NCI-H345 treated with DMSO at 0.1 percent for 48 hours (cell line): Measurements from ENCODE around the gene HFM1.
"Not testable (repeated sequence)": the region's sequence is repeated elsewhere in the genome, so short reads cannot be mapped to it uniquely, and the experiment has no call there.

Experiments used
- DNase-seq: peaks from one replicate; lab custom pipeline; 2025; ENCODE audit not compliant: unreplicated experiment; lab: John Stamatoyannopoulos, UW

The HFM1 gene, protein sequence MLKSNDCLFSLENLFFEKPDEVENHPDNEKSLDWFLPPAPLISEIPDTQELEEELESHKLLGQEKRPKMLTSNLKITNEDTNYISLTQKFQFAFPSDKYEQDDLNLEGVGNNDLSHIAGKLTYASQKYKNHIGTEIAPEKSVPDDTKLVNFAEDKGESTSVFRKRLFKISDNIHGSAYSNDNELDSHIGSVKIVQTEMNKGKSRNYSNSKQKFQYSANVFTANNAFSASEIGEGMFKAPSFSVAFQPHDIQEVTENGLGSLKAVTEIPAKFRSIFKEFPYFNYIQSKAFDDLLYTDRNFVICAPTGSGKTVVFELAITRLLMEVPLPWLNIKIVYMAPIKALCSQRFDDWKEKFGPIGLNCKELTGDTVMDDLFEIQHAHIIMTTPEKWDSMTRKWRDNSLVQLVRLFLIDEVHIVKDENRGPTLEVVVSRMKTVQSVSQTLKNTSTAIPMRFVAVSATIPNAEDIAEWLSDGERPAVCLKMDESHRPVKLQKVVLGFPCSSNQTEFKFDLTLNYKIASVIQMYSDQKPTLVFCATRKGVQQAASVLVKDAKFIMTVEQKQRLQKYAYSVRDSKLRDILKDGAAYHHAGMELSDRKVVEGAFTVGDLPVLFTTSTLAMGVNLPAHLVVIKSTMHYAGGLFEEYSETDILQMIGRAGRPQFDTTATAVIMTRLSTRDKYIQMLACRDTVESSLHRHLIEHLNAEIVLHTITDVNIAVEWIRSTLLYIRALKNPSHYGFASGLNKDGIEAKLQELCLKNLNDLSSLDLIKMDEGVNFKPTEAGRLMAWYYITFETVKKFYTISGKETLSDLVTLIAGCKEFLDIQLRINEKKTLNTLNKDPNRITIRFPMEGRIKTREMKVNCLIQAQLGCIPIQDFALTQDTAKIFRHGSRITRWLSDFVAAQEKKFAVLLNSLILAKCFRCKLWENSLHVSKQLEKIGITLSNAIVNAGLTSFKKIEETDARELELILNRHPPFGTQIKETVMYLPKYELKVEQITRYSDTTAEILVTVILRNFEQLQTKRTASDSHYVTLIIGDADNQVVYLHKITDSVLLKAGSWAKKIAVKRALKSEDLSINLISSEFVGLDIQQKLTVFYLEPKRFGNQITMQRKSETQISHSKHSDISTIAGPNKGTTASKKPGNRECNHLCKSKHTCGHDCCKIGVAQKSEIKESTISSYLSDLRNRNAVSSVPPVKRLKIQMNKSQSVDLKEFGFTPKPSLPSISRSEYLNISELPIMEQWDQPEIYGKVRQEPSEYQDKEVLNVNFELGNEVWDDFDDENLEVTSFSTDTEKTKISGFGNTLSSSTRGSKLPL (N-terminal part only)

DNA sequence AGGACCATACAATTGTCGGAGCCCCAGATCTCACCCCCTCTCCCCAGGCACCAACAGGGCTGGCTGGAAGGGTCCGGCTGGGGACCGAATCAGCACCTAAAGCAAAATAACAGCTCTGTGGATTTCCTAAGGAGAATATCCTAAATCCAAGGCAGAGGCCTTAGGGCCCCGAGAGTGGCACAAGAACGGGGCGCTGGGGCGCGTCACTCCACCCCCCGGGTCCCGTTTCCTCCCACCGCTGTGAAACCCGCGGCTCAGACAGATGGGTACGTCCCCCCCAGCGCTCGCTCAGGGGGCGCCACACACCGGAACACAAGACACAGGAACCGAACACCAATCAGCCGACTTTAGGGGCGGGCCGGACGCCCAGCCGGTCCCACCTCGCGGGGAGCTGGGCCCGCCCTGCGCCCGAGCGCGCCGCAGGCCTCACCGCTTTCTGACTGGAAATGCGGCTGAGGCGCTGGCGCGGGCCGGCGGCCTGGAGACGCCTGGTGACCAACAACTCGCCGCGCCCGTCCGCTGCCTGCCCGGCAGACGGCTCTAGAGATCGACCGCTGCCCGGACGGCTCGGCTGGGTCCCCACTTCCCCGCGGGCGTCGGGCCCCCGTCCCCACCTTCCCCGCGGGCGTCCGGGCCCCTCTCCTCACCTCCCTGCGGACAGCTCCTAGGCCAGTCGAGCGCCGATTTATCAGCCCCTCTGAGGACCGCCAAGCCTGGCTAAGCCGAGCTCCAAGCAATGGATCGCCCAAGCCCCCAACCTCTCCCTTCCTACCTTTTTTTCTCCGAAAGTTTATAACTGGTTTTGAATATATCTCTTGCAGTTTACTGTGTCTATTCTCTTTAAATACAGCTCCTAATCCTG lies at the start of gene HFM1:
Gene HFM1, minus strand, starts transcription at position 687 of the 862 bp plus-strand sequence. CDS start 3,755 bp downstream, outside the sequence.
- DNase-seq = peak; percentile 81

DNA sequence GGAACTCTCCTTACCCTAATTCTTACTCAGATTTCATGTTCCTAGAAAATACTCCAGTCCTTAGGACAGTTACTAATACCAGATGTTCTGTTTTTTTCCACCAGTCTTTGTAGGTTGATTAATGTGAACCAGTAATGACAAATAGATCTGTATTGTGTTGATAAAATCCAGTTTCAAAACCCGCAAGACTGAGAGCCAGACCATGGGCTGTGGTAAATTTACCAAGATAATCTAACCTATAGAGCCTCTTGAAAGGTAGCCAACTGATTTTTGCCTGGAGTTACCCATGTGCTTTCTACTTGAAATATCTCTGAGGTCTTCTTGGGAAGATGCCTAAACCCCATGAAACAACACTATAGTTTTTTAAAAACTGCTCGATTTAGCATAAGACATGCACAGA lies 49.5 kb upstream of the HFM1 start:
- DNase-seq = no peak

DNA sequence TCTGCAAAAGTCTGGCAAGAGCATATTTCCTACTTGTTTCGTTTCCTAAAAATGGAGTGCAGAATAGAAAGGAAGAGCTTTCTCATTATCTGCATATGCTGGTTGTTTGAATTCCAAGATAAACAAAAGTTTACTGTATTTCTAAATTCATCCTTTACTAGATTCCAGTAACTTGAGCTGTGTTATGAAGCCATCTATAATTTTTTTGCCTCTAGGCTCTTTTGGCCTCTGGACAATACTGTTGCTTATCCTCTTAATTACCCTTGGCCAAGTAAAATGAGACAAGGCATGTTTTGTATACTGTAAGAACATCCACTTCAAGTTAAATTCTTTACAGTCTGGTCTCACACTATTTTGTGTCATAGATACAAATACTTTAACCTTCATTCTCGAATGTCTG lies 45.6 kb upstream of the HFM1 start:
- no peak for DNase-seq

DNA sequence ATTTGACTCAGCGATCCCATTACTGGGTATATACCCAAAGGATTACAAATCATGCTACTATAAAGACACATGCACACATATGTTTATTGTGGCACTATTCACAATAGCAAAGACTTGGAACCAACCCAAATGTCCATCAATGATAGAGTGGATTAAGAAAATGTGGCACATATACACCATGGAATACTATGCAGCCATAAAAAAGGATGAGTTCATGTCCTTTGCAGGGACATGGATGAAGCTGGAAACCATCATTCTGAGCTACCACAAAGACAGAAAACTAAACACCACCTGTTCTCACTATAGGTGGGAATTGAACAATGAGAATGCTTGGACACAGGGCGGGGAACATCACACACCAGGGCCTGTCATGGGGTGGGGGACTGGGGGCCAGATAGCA lies 43.1 kb upstream of the HFM1 start:
- DNase-seq = not testable (repeated sequence)

DNA sequence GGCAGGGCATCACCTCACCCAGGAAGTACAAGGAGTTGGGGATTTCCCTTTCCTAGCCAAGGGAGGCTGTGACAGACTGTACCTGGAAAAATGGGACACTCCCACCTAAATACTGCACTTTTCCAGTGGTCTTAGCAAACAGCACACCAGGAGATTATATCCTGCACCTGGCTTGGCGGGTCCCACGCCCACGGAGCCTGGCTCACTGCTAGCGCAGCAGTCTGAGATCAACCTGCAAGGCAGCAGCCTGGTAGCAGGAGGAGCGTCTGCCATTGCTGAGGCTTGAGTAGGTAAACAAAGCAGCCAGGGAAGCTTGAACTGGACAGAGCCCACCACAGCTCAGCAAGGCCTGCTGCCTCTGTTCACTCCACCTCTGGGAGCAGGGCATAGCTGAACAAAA lies 37.3 kb upstream of the HFM1 start:
- not testable (repeated sequence) for DNase-seq

DNA sequence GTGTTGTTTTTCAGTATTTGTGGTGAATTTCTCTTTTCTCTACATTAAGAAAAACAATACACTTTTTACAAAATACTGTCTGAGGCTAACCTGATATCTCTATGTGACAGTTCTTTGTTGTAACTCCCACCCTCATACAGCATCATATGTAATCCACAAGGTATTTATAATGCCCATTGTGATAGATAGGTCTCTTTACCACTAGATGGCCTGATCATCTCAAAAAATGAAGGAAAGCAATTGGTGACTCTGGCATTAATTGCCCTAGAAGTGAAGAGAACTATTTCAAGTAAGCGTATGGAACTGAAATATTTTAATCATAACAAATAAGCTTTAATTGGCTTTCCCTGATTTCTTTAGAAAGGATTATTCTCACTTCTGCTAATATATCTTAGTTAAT lies 36.2 kb upstream of the HFM1 start:
- no peak for DNase-seq

DNA sequence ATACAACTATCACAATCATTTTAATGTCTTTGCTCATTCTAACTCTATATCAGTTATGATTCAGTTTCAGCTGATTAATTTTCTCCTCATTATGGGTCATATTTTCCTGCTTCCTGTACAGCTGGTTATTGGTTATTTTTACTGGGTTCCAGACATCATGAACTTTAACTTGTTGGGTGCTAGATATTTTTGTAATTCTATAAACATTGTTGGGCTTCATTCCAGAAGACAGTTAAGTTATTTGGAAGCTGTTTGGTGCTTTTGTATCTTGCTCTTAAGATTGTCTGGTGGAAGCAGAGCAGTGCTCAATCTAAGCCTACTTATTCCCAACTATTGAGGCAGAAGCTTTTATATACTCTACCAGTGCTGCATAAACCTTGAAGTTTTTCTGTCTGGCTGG lies 34.4 kb upstream of the HFM1 start:
- no peak for DNase-seq

DNA sequence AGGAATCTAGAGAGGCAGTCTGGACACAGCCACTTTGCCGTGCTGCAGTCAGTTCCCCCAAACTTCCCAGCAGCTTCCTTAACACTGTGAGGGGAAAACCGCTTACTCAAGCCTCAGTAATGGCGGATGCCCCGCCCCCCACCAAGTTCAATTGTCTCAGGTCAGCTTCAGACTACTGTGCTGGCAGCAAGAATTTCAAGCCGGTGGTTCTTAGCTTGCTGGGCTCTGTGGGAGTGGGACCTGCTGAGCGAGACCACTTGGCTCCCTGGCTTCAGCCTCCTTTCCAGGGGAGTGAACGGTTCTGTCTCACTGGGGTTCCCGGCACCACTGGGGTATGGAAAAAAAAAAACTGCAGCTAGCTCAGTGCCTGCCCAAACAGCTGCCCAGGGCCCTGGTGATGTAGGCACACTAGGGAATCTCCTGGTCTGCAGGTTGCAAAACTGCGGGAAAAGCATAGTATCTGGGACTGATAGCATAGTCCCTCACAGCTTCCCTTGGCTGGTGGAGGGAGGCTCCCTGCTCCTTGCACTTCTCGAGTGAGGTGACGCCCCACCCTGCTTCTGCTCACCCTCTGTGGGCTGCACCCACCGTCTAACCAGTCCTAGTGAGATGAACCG lies 23.7 kb upstream of the HFM1 start:
- no peak for DNase-seq

DNA sequence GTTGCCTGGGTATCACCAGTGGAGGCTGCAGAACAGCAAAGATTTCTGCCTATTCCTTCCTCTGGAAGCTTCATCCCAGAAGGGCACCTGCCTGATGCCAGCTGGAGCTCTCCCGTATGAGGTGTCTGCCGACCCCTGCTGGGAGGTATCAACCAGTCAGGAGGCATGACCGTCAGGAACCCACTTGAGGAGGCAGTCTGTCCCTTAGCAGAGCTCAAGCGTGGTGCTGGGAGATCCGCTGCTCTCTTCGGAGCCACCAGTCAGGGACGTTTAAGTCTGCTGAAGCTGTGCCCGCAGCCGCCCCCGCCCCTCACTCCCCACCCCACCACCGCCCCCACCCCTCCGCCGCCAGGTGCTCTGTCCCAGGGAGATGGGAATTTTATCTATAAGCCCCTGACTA lies 23.1 kb upstream of the HFM1 start:
- DNase-seq = peak; percentile 30

DNA sequence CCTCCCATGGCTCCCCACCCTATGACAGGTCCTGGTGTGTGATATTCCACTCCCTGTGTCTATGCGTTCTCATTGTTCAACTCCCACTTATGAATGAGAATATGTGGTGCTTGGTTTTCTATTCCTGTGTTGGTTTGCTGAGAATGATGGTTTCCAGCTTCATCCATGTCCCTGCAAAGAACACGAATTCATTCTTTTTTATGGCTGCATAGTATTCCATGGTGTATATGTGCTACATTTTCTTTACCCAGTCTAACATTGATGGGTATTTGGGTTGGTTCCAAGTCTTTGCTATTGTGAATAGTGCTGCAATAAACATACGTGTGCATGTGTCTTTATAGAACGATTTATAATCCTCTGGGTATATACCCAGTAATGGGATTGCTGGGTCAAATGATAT lies 17.9 kb upstream of the HFM1 start:
- not testable (repeated sequence) for DNase-seq

DNA sequence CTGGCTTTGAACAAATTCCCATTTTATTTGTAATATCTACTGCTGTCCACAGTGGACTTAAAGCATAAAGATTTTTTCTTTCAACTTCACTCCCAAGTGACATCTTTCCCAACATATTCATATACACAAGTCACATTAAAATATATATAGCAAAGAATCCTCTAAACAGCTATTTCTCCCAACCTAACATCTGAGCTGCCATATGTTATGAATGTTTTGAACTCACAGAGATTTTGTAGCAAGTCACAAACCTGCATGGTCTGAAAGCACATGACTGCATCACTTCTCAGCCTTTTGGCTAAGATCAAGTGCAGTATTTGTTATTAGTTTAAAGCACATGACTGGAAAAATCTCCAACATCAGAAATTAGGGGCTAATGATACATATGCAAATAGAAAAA lies 7.7 kb upstream of the HFM1 start:
- DNase-seq = no peak

DNA sequence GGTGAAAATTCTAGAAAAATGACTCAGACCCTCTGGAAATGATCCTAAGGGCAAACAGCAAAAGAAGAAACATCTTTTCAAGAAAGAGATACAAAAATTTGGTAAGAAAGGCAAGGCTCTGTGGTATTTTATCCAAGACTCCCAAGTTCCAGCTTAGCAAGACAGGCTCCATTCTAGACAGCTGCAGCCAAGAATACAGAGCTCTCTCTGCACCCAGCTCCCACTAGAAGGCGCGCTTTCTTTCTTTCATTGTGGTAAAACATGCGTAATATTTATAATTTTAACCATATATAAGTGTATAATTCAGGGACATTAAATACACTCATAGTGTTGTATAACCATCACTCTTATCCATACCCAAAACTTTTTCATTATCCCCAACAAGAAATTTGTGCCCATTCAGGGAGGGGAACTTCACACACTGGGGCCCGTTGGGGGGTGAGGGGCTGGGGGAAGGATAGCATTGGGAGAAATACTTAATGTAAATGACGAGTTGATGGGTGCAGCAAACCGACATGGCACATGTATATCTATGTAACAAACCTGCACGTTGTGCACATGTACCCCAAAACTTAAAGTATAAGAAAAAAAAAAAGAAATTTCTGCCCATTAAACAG lies 2.2 kb upstream of the HFM1 start:
- no peak for DNase-seq

DNA sequence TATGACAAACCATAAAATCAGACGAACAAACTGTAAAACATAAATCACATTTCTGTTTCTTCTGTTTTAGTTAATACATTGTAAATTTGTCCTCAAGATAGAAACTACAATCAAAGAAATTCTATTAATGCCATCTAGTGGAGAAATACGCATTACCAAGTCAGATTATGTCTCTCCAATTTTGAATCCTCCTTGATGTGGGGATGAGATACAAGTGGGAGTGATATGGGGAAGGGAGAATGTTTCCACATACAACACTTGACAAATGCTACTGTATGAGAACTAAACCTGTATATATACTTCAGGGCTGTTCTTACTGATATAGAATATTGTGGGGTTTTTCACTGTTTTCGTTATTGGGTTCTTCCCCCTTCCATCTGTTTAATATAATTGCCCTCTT lies 2.6 kb downstream of the HFM1 start:
- DNase-seq = peak; percentile 44

DNA sequence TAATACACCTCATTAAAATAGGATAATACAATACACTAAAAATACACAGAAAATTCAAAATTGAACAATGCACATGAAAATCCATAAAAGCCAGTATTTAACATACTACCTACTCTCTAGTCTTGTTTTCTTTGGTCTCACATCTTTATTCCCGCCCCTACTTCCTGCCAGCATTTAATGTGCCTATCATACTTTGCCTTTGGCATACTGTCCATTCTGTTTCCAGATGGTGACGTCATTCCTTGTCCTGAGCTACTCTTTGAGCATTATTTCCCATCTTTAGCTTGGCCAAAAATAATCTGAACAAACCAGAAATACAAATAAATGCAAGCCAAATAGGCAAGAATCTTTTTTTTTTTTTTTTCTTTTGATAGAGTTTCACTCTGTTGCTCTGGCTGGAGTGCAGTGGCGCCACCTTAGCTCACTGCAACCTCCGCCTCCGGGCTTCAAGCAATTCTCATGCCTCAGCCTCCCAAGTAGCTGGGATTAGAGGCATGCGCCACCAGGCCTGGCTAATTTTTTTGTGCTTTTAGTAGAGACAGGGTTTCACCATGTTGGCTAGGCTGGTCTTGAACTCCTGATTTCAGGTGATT lies 4.4 kb downstream of the HFM1 start:
- DNase-seq = no peak

DNA sequence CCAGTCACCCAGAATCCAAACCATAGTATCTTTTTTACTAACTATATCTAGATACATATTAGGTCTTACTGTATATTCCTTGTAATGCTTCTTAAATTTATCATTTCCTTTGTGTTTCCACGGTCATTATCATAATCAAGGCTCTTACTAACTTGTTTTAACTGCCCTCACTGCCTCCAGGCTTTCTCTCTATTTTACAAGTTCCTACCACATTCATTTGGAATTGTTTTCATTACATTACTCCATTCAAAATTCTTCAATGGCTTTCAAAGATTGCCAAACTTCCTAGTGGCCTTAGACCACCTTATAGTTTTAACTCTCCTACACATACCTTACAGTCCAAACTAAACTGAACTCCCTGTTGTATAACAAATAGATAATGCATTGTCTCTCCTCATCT lies 6.3 kb downstream of the HFM1 start:
- no peak for DNase-seq

DNA sequence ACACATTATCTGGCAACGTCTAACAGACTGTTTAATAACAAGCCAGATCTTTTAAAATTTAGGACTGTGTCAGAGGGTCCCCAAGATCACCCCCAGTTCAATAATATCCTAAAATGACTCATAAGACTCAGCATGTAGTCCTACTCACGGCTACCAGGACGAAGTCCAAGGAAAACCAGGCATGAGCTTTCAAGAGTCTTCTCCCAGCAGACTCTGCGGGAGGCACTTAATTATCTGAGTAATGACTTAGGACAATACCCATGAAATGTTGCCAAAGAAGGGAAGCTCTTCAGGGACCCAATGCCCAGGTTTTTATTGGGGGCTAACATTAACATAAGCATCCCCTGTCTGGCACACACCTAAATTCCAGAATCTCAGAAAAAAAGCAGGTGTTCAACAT lies 7.0 kb downstream of the HFM1 start:
- no peak for DNase-seq

DNA sequence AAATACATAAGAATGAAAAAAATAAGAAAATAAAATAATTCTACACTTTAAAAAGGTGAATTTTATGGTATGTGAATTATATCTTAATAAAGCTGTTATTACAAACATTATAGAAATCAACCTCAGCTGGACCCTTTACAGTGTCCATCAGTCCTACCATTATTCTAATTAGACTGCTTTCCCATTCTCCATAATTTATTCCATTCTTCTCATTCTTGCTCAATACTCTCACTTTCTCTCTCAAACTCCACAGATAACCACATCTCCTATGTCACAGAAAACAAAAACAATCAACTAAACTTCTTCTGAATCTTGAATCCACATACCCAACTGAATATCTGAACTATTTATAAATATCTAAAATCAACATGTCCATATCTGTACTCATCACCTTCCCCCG lies 11.6 kb downstream of the HFM1 start:
- DNase-seq = no peak

DNA sequence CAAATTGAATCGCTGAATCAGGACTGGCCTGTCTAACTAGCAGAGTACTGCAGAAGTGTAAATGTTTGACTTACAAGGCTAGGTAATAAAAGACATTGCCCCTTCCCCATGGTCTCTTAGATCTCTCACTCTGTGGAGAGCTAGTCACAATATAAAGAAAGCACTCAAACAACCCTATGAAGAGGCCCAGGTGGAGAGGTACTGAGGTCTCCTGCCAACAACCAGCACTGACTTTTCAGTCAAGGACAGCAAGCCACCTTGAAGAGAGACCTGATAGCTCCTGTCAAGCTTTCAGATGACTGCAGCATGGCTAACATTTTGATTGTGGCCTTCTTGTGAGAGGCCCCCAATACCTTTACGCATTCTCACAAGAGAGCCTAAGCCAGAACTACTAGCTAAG lies 18.5 kb downstream of the HFM1 start:
- no peak for DNase-seq

DNA sequence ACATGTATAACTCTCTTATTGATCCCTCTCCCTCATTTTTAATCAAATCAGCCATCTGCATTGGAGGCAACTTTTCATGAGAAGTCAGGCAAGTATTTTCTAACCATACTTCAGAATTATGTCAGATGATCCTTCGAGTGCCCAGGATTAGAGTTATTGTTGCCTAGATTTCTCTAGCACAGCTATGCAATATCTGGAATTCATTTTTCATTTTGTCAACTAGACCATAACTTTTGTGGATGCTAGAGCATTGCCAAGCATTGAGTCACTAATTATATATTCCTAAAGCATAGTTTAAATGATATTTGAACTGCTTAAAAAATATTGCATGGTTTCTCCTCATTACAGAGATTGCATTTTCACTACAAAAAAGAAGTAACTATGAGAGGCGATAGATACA lies 21.2 kb downstream of the HFM1 start:
- no peak for DNase-seq
